ENCODE data around the gene CAMSAP1. TPM values are rescaled to one million over a fixed set of nuclear protein-coding genes. Genes with fewer than 3 reads are reported as not detected.
A peak's percentile ranks its signal among the peaks of the same experiment; 100 is the strongest.

Gene CAMSAP1
- total RNA-seq, 1 experiment from 2014 or later, result 24.8 TPM

DNA sequence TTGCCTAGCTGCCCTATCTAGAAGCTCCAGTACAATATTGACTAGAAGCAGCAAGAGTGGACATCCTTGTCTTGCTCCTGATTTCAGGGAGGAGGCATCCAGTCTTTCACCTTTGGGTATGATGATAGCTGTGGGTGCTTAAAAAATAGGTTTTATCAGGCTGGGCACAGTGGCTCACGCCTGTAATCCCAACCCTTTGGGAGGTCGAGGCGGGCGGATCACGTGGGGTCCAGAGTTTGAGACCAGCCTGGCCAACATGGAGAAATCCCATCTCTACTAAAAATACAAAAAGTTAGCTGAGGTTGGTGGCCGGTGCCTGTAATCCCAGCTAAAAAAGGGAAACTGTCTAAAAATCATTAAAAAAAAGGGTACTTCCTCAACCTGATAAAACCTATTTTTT is 2.0 kb upstream of the CAMSAP1 start:
- Histone ChIP-seq H3K9me3 (ENCODE audit: control insufficient read depth, insufficient read depth, low read depth, low read length) (peaks cover 13% of the 10 kb centered on the region; the same call in 1 of the 2 replicates), H3K4me3 (ENCODE audit: low read depth in 2 of 2, low read length in 2 of 2) (no peak overlapping the region), H3K27ac (ENCODE audit: low read length) (no peak overlapping the region), H3K4me1 (ENCODE audit: control insufficient read depth, insufficient read depth, low read length) (peaks cover 12% of the 10 kb centered on the region), H3K27me3 (ENCODE audit: control insufficient read depth, insufficient read depth, low read length) (no peaks in the 10 kb centered on the region), H3K36me3 (ENCODE audit: control insufficient read depth, insufficient read depth, low read length) (no peaks in the 10 kb centered on the region)
- in situ Hi-C loops (cut with HindIII; ENCODE audit: low pct_unique_long_range_greater_than_20kb, low sequenced_read_pairs), result no loop called here
- TF ChIP-seq, protein P1, sequence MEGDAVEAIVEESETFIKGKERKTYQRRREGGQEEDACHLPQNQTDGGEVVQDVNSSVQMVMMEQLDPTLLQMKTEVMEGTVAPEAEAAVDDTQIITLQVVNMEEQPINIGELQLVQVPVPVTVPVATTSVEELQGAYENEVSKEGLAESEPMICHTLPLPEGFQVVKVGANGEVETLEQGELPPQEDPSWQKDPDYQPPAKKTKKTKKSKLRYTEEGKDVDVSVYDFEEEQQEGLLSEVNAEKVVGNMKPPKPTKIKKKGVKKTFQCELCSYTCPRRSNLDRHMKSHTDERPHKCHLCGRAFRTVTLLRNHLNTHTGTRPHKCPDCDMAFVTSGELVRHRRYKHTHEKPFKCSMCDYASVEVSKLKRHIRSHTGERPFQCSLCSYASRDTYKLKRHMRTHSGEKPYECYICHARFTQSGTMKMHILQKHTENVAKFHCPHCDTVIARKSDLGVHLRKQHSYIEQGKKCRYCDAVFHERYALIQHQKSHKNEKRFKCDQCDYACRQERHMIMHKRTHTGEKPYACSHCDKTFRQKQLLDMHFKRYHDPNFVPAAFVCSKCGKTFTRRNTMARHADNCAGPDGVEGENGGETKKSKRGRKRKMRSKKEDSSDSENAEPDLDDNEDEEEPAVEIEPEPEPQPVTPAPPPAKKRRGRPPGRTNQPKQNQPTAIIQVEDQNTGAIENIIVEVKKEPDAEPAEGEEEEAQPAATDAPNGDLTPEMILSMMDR (IDR thresholded peaks at IDR 0.05), result no peak
- TF ChIP-seq SIN3A (IDR thresholded peaks at IDR 0.05; ENCODE audit: borderline replicate concordance, insufficient read depth, low read depth, low read length) (no peak), POLR2AphosphoS5 (IDR thresholded peaks at IDR 0.05; ENCODE audit: low read depth, low read length) (no peak), TCF7L2 (IDR thresholded peaks at IDR 0.05; ENCODE audit: low read depth, low read length) (no peak)
- TF ChIP-seq, protein P2, sequence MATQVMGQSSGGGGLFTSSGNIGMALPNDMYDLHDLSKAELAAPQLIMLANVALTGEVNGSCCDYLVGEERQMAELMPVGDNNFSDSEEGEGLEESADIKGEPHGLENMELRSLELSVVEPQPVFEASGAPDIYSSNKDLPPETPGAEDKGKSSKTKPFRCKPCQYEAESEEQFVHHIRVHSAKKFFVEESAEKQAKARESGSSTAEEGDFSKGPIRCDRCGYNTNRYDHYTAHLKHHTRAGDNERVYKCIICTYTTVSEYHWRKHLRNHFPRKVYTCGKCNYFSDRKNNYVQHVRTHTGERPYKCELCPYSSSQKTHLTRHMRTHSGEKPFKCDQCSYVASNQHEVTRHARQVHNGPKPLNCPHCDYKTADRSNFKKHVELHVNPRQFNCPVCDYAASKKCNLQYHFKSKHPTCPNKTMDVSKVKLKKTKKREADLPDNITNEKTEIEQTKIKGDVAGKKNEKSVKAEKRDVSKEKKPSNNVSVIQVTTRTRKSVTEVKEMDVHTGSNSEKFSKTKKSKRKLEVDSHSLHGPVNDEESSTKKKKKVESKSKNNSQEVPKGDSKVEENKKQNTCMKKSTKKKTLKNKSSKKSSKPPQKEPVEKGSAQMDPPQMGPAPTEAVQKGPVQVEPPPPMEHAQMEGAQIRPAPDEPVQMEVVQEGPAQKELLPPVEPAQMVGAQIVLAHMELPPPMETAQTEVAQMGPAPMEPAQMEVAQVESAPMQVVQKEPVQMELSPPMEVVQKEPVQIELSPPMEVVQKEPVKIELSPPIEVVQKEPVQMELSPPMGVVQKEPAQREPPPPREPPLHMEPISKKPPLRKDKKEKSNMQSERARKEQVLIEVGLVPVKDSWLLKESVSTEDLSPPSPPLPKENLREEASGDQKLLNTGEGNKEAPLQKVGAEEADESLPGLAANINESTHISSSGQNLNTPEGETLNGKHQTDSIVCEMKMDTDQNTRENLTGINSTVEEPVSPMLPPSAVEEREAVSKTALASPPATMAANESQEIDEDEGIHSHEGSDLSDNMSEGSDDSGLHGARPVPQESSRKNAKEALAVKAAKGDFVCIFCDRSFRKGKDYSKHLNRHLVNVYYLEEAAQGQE (IDR thresholded peaks at IDR 0.05; ENCODE audit: insufficient read depth in 1 of 2, low read depth in 2 of 2, low read length in 1 of 2), result no peak
- ChIA-PET POLR2A (no interaction called here), CTCF (no interaction called here)
- BruUV-seq (replicated peaks), result no TSS peak
- intact Hi-C loops (cut with micrococcal nuclease; ENCODE audit: unreplicated experiment), result no loop called here
- DNase-seq (ENCODE audit: low read depth, low spot score) (no peak), ATAC-seq (no peak)

DNA sequence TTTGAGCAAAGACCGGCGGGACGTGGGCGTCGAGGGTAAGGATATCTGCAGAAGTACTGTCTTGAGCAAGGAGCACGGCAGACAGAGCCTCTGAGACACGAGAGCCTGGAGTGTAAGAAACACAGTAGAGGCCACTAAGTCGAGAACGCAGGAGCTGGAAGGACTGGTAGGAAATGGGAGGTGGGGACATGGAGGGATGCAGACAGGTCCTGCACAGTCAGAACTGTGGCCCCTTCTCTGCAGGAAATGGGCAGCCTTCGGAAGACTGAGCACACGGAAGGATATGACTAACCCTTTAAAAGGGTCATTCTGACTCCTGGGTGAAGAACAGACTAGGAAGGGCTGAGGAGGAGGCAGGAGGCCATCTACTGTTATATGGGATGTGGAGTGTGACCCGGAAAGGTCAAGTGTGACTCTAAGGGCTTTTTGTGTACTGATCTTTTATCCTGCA is 1.4 kb upstream of the CAMSAP1 start:
- Histone ChIP-seq H3K4me3 (ENCODE audit: low read depth in 2 of 2, low read length in 2 of 2) (peak overlapping the region; percentile 59 to 64), H3K36me3 (ENCODE audit: control insufficient read depth, insufficient read depth, low read length) (no peaks in the 10 kb centered on the region), H3K9me3 (ENCODE audit: control insufficient read depth, insufficient read depth, low read depth, low read length) (peaks cover 11% of the 10 kb centered on the region; the same call in 1 of the 2 replicates), H3K27me3 (ENCODE audit: control insufficient read depth, insufficient read depth, low read length) (no peaks in the 10 kb centered on the region), H3K4me1 (ENCODE audit: control insufficient read depth, insufficient read depth, low read length) (peaks cover 12% of the 10 kb centered on the region), H3K27ac (ENCODE audit: low read length) (peak overlapping the region; percentile 70)
- no peak for DNase-seq (ENCODE audit: low read depth, low spot score)
- in situ Hi-C loops (cut with HindIII; ENCODE audit: low pct_unique_long_range_greater_than_20kb, low sequenced_read_pairs) (no loop called here), intact Hi-C loops (cut with micrococcal nuclease; ENCODE audit: unreplicated experiment) (no loop called here)
- ChIA-PET POLR2A (no interaction called here), CTCF (no interaction called here)
- TF ChIP-seq, protein P2 (IDR thresholded peaks at IDR 0.05; ENCODE audit: insufficient read depth in 1 of 2, low read depth in 2 of 2, low read length in 1 of 2), result no peak
- TF ChIP-seq SIN3A (IDR thresholded peaks at IDR 0.05; ENCODE audit: borderline replicate concordance, insufficient read depth, low read depth, low read length), result no peak
- TF ChIP-seq, protein P1 (IDR thresholded peaks at IDR 0.05), result no peak
- TF ChIP-seq TCF7L2 (IDR thresholded peaks at IDR 0.05; ENCODE audit: low read depth, low read length), result no peak
- no peak for TF ChIP-seq POLR2AphosphoS5 (IDR thresholded peaks at IDR 0.05; ENCODE audit: low read depth, low read length)
- ATAC-seq, result no peak
- BruUV-seq (replicated peaks), result TSS peak; percentile 78
